ENCODE data around the gene TIGIT.

DNA sequence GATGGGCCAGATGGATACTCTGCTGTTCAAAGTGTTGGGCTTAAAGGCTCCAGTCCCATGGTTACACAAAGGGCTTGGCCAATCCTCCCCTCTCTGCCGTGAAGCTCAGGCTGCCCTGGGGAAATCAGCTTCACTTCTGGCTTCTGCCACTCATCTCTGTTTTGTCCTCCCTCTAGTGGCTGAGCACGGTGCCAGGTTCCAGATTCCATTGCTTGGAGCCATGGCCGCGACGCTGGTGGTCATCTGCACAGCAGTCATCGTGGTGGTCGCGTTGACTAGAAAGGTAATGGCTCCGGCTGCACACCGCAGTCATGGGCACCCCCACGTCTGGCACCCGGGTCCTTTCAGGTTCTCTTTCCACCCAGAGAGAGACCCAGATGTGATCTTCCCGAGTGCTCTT is 5.6 kb downstream of the TIGIT start:
- TF ChIP-seq POLR2A (IDR thresholded peaks at IDR 0.05; ENCODE audit: low read length) = no peak
- no peak for TF ChIP-seq GATA1 (IDR thresholded peaks at IDR 0.05; ENCODE audit: low read depth, low read length)

Data from erythroblast (primary cell).